ENCODE measurements around the gene RHOBTB3. TPM values are rescaled to one million over a fixed set of nuclear protein-coding genes. Genes with fewer than 3 reads are reported as not detected.

The RHOBTB3 gene
- total and polyA plus RNA-seq, 11 donors: 24.3 to 116 (median 82.1) TPM

DNA sequence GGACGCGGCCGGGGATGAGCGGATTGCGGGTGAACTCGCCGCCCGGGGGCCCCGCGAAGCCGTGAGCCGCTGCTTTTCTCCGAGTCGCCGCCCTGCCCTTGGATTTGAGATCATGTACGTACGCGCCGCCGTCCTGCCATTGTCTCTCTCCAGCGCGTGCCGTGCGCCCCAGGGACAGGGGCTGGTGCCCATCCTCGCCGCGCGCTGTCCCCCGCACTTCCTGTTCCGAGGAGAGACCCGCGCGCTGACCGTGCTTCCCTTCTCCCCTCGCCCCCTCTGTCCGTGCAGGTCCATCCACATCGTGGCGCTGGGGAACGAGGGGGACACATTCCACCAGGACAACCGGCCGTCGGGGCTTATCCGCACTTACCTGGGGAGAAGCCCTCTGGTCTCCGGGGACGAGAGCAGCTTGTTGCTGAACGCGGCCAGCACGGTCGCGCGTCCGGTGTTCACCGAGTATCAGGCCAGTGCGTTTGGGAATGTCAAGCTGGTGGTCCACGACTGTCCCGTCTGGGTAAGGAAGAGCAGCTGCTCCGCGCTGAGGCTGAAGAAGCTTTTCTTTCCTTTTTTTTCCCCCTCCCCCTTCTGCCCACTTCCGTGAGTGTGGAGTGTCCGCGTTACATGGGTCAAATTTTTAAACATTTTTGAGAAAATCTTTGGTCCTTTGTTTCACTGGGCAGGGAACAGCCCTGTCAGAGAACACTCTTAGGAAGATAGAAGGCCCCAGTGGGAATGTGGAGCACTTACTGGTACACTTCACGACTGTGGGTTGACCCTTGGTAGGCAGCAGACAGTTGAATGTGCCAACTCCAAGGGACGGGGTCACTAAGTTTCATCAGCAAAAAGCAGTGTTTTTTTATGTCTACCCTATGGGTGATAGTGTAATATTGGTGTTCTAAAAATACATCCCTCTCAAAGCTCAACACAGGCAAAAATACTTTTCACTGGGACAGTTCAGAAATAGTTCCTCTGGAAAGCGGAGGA lies 727 bp downstream of the RHOBTB3 start:
- DNase-seq: peak; percentile 44 to 82 (median 52)
- TF ChIP-seq POLR2A (IDR thresholded peaks at IDR 0.05): no peak
- H3K27me3 ChIP-seq: no peaks in the 10 kb centered on the region
- H3K27ac ChIP-seq: peak overlapping the region; percentile 84 to 98 (median 94)
- H3K36me3 ChIP-seq: peaks cover 0 to 8% (median 0%) of the 10 kb centered on the region in 9 donors
- H3K4me1 ChIP-seq: peaks cover 0 to 70% (median 37%) of the 10 kb centered on the region in 12 donors
- peak; percentile 19 to 53 (median 37) for ATAC-seq
- 2 to 5% (median 2%) methylated on average over 30 to 64 of the region's 64 CpGs for WGBS, 4 donors
- H3K9me3 ChIP-seq: no peaks in the 10 kb centered on the region
- intact Hi-C loops (cut with DNase I): loop anchor here in 8 of 10 donors (1.0 to 5.0 kb wide), 8 partner anchors 40 to 115 kb away; partner anchors contain the start of gene RFESD (in 6 of the 8)
- peak overlapping the region; percentile 62 to 96 (median 76) for H3K4me3 ChIP-seq

DNA sequence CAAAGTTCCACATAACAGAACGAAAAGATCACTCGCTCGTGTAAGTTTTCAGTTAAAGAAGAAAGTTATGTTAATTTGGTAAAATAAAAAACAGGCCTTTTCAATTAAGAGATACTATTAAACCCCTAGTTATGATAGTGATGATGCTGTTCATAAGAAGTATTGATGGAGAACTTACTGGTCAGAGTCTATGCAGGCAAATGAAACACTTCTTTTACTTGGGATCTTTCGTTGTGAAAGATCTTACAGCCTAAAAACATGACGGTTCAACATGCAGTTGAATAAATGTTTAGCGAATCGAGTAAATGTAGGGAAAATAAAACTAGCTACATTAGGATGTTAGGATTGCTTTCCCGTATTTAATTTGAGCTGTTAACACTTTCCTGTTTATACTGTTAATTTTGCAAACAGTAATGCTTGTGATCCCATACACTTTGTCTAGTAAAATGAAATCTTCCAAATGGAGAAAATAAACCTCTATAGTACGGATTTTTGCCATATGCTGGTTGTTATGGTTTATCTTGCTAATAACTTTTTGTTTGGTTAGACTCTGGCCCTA lies 2.0 kb downstream of the RHOBTB3 start:
- intact Hi-C loops (cut with DNase I): loop anchor here in 8 of 10 donors (2.0 to 5.0 kb wide), 6 partner anchors 39 to 114 kb away; partner anchors contain the start of gene RFESD (in 3 of the 8)
- Histone ChIP-seq H3K4me1 (peaks cover 0 to 71% (median 39%) of the 10 kb centered on the region in 12 donors), H3K27ac (peak overlapping the region; percentile 38 to 98 (median 94)), H3K4me3 (peak overlapping the region; percentile 62 to 96 (median 76)), H3K27me3 (no peaks in the 10 kb centered on the region), H3K9me3 (no peaks in the 10 kb centered on the region), H3K36me3 (peaks cover 0 to 20% (median 5%) of the 10 kb centered on the region in 9 donors)
- 44 to 50% (median 48%) methylated on average over 9 of the region's 9 CpGs for WGBS, 4 donors
- ATAC-seq (no peak), DNase-seq (no peak)
- TF ChIP-seq, protein P1, sequence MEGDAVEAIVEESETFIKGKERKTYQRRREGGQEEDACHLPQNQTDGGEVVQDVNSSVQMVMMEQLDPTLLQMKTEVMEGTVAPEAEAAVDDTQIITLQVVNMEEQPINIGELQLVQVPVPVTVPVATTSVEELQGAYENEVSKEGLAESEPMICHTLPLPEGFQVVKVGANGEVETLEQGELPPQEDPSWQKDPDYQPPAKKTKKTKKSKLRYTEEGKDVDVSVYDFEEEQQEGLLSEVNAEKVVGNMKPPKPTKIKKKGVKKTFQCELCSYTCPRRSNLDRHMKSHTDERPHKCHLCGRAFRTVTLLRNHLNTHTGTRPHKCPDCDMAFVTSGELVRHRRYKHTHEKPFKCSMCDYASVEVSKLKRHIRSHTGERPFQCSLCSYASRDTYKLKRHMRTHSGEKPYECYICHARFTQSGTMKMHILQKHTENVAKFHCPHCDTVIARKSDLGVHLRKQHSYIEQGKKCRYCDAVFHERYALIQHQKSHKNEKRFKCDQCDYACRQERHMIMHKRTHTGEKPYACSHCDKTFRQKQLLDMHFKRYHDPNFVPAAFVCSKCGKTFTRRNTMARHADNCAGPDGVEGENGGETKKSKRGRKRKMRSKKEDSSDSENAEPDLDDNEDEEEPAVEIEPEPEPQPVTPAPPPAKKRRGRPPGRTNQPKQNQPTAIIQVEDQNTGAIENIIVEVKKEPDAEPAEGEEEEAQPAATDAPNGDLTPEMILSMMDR (IDR thresholded peaks at IDR 0.05): no peak

DNA sequence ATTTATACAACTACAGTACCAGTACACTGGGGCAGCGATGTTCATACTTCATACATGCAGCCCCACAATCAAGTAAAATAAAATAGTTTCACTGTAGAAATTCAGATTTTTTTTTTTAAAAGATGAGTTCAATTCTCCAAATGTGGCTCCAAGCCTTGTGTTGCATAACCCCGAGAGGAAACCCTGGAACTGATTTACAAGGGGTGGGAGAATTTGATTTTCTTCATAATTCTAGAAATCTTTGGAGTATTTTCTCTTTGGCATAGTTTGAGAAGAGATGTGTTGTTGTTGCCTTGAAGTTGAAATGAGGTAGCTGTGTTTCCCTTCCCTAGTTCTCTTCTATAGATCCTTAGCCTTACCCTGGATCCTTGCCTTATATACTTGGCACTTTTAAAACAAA lies 3.1 kb downstream of the RHOBTB3 start:
- ATAC-seq (no peak), DNase-seq (no peak)
- H3K4me3 ChIP-seq: peak overlapping the region in 11 of 12 donors; percentile 13 to 96 (median 76)
- H3K27ac ChIP-seq: peak overlapping the region; percentile 54 to 98 (median 93)
- intact Hi-C loops (cut with DNase I): loop anchor here in 7 of 10 donors (5.0 kb wide), 5 partner anchors 38 to 113 kb away; partner anchors contain the start of gene RFESD (in 3 of the 7)
- WGBS, 4 donors: 23 to 36% (median 30%) methylated on average over 2 of the region's 2 CpGs
- TF ChIP-seq POLR2A (IDR thresholded peaks at IDR 0.05): no peak
- TF ChIP-seq, protein P1 (IDR thresholded peaks at IDR 0.05): no peak
- H3K4me1 ChIP-seq: peaks cover 0 to 70% (median 38%) of the 10 kb centered on the region in 12 donors
- no peaks in the 10 kb centered on the region for H3K9me3 ChIP-seq
- peaks cover 0 to 30% (median 10%) of the 10 kb centered on the region in 9 donors for H3K36me3 ChIP-seq
- no peaks in the 10 kb centered on the region for H3K27me3 ChIP-seq

DNA sequence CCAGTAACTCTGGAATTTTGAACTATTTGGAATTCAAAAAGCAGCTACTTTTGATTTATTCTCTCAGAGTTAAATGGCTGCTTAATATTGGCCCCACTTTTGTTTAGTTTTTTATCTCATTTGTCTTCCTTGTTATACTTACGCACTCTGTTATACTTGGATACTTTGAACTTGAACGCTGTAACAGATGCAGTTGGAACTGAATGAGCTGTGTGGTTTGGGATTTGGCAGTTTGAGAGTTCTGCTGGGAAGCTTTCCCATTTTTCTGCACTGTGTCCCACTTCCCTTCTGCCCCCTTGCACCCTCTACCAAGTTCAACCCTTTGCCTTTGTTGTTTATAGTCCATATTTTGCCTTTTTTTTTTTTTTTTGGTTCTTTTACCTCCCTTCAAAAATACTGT lies 3.8 kb downstream of the RHOBTB3 start:
- intact Hi-C loops (cut with DNase I): loop anchor here in 9 of 10 donors (5.0 kb wide), 5 partner anchors 37 to 112 kb away; partner anchors contain the start of gene RFESD (in 3 of the 9)
- peak; percentile 13 to 61 (median 46) for ATAC-seq
- peaks cover 0 to 64% (median 38%) of the 10 kb centered on the region in 12 donors for H3K4me1 ChIP-seq

More for the DNA sequence above, 3.8 kb downstream of the RHOBTB3 start:
- Histone ChIP-seq H3K36me3 (peaks cover 0 to 36% (median 16%) of the 10 kb centered on the region in 9 donors), H3K4me3 (peak overlapping the region in 10 of 12 donors; percentile 13 to 96 (median 76)), H3K9me3 (no peaks in the 10 kb centered on the region), H3K27me3 (no peaks in the 10 kb centered on the region), H3K27ac (peak overlapping the region; percentile 54 to 98 (median 93))
- DNase-seq: peak in 2 of 5 donors; percentile 29 to 39
- 21 to 37% (median 29%) methylated on average over 2 of the region's 2 CpGs for WGBS, 4 donors
- no peak for TF ChIP-seq POLR2A (IDR thresholded peaks at IDR 0.05)
- TF ChIP-seq, protein P1 (IDR thresholded peaks at IDR 0.05): no peak
